Vagina (tissue), 2 donors: ENCODE results near the gene ZBTB7C. TPM values are rescaled to one million over a fixed set of nuclear protein-coding genes. Genes with fewer than 3 reads are reported as not detected.

Source experiments
- DNase-seq, 2 donors: peaks; one replicate each; pipeline ENCODE4 v3.0.0-alpha.2; 2017; ENCODE audit errors: extremely low spot score in 2 of 2
- H3K27ac ChIP-seq: fragments of 200-600 bp; sonication (generic); one replicate; pipeline ENCODE4 v1.5.1; 2019
- H3K27me3 ChIP-seq: fragments of 200-600 bp; sonication (generic); one replicate; pipeline ENCODE4 v1.5.1; 2019
- H3K36me3 ChIP-seq, 2 donors: fragments of 200-600 bp; sonication (generic); one replicate each; pipeline ENCODE4 v1.5.1; 2017 to 2019
- H3K4me1 ChIP-seq: fragments of 200-600 bp; sonication (generic); one replicate; pipeline ENCODE4 v1.5.1; 2019
- H3K4me3 ChIP-seq, 2 donors: fragments of 200-600 bp; sonication (generic); 1 replicate in 1 of 2; 2 replicates in 1 of 2; pipeline ENCODE4 v1.5.1; 2016 to 2019
- H3K9me3 ChIP-seq: fragments of 200-600 bp; sonication (generic); one replicate; pipeline ENCODE4 v1.5.1; 2019
- CTCF ChIP-seq, 3 experiments: fragments of 450-650 bp in 2 of 3; fragments of 200-600 bp in 1 of 3; sonication (generic) in 1 of 3; IDR thresholded peaks; one replicate each; pipeline ENCODE4 v1.5.1; 2017 to 2019; ENCODE audit warnings: antibody characterized with exemption in 3 of 3, mild to moderate bottlenecking in 2 of 3, moderate library complexity in 2 of 3
- POLR2A ChIP-seq, 2 donors: fragments of 450-650 bp; IDR thresholded peaks; one replicate each; pipeline ENCODE4 v1.6.1; 2017; ENCODE audit warnings: antibody characterized with exemption in 2 of 2, mild to moderate bottlenecking in 2 of 2, moderate library complexity in 2 of 2
- POLR2AphosphoS5 ChIP-seq, 2 donors: sonication (generic); formaldehyde crosslinking; IDR thresholded peaks; one replicate each; pipeline ENCODE4 v1.9.0; 2017; ENCODE audit warnings: antibody characterized with exemption in 2 of 2, mild to moderate bottlenecking in 2 of 2, low read depth in 1 of 2; ENCODE audit not compliant: insufficient read depth in 1 of 2
- intact Hi-C: fragments of 100-400 bp; cut with DNase I; formaldehyde crosslinking; loops from one replicate; pipeline ENCODE4 v1.15.1; 2023
- total RNA-seq: library from RNA; depleted of rRNA; stranded (reverse); fragments of >200 nt; gene quantifications from one replicate; pipeline ENCODE4 v1.2.3, GENCODE V29; 2016

ZBTB7C gene
- total RNA-seq, 1 donor from 2014 or later: 40.5 TPM

GRCh38 chr18:48080546-48080945 lies 328.6 kb downstream of the ZBTB7C start:
- intact Hi-C loops: no loop called here
- Histone ChIP-seq H3K4me1 (peaks cover 24% of the 10 kb centered on the region), H3K27me3 (no peaks in the 10 kb centered on the region), H3K9me3 (no peaks in the 10 kb centered on the region), H3K36me3 (no peaks in the 10 kb centered on the region), H3K27ac (no peak overlapping the region), H3K4me3 (no peak overlapping the region)
- TF ChIP-seq CTCF (IDR thresholded peaks at IDR 0.05): no peak
- DNase-seq: no peak

- TF ChIP-seq POLR2AphosphoS5 (IDR thresholded peaks at IDR 0.05; ENCODE audit: insufficient read depth in 1 of 2, low read depth in 1 of 2) (no peak), POLR2A (IDR thresholded peaks at IDR 0.05) (no peak), CTCF (IDR thresholded peaks at IDR 0.05) (no peak)
- DNase-seq: no peak
Observed at GRCh38 chr18:48079885-48080284, 329.3 kb downstream of the ZBTB7C start.

GRCh38 chr18:48078448-48078847 lies 330.7 kb downstream of the ZBTB7C start:
- no peak for DNase-seq
- no peak overlapping the region for H3K4me3 ChIP-seq
- intact Hi-C loops: no loop called here
- no peak overlapping the region for H3K27ac ChIP-seq
- peaks cover 45% of the 10 kb centered on the region for H3K4me1 ChIP-seq
- no peaks in the 10 kb centered on the region for H3K36me3 ChIP-seq
- no peaks in the 10 kb centered on the region for H3K27me3 ChIP-seq
- no peaks in the 10 kb centered on the region for H3K9me3 ChIP-seq
- TF ChIP-seq CTCF (IDR thresholded peaks at IDR 0.05): no peak
- no peak for TF ChIP-seq POLR2A (IDR thresholded peaks at IDR 0.05)
- no peak for TF ChIP-seq POLR2AphosphoS5 (IDR thresholded peaks at IDR 0.05; ENCODE audit: insufficient read depth in 1 of 2, low read depth in 1 of 2)

More at GRCh38 chr18:48079885-48080284, 329.3 kb downstream of the ZBTB7C start:
- H3K9me3 ChIP-seq: no peaks in the 10 kb centered on the region
- H3K36me3 ChIP-seq: no peaks in the 10 kb centered on the region
- intact Hi-C loops: no loop called here
- H3K4me1 ChIP-seq: peaks cover 30% of the 10 kb centered on the region
- H3K27ac ChIP-seq: no peak overlapping the region
- H3K27me3 ChIP-seq: no peaks in the 10 kb centered on the region
- no peak overlapping the region for H3K4me3 ChIP-seq

- no peaks in the 10 kb centered on the region for H3K27me3 ChIP-seq
- peak overlapping the region; percentile 8 for H3K27ac ChIP-seq
- peaks cover 56% of the 10 kb centered on the region for H3K4me1 ChIP-seq
- H3K4me3 ChIP-seq: no peak overlapping the region
- no peak for TF ChIP-seq CTCF (IDR thresholded peaks at IDR 0.05)
- peak in 1 of 2 donors; percentile 32 for TF ChIP-seq POLR2AphosphoS5 (IDR thresholded peaks at IDR 0.05; ENCODE audit: insufficient read depth in 1 of 2, low read depth in 1 of 2)
- intact Hi-C loops: no loop called here
- no peak for DNase-seq
- H3K9me3 ChIP-seq: no peaks in the 10 kb centered on the region
- no peaks in the 10 kb centered on the region for H3K36me3 ChIP-seq
Observed at GRCh38 chr18:48077291-48077690, 331.9 kb downstream of the ZBTB7C start.

GRCh38 chr18:48076461-48076860 lies 332.7 kb downstream of the ZBTB7C start:
- Histone ChIP-seq H3K9me3 (no peaks in the 10 kb centered on the region), H3K27ac (peak overlapping the region; percentile 13), H3K27me3 (no peaks in the 10 kb centered on the region), H3K36me3 (no peaks in the 10 kb centered on the region), H3K4me3 (no peak overlapping the region), H3K4me1 (peaks cover 62% of the 10 kb centered on the region)
- DNase-seq: no peak
- TF ChIP-seq POLR2A (IDR thresholded peaks at IDR 0.05) (no peak), POLR2AphosphoS5 (IDR thresholded peaks at IDR 0.05; ENCODE audit: insufficient read depth in 1 of 2, low read depth in 1 of 2) (no peak), CTCF (IDR thresholded peaks at IDR 0.05) (no peak)
- intact Hi-C loops: no loop called here
